BLaER1 treated with 17β-estradiol and CSF1 and Interleukin-3, amounts not matched to agents 10 nM and 100 nM (cell line): Measurements from ENCODE around the gene USP6.

ENCODE experiments used
- H3K27ac ChIP-seq, 11 experiments: shearing (Covaris generic); formaldehyde crosslinking; 2 replicates each; pipeline ENCODE4 v1.8.1; 2022
- H3K27me3 ChIP-seq, 11 experiments: shearing (Covaris generic); formaldehyde crosslinking; 2 replicates each; pipeline ENCODE4 v1.8.1; 2022
- H3K36me3 ChIP-seq, 11 experiments: shearing (Covaris generic); formaldehyde crosslinking; 2 replicates each; pipeline ENCODE4 v1.8.1; 2022
- H3K4me1 ChIP-seq, 10 experiments: shearing (Covaris generic); formaldehyde crosslinking; 2 replicates each; pipeline ENCODE4 v1.8.1; 2022
- H3K4me2 ChIP-seq, 11 experiments: shearing (Covaris generic); formaldehyde crosslinking; 2 replicates each; pipeline ENCODE4 v1.8.1; 2022
- H3K4me3 ChIP-seq, 10 experiments: shearing (Covaris generic); formaldehyde crosslinking; 2 replicates each; pipeline ENCODE4 v1.8.1; 2022
- H3K9ac ChIP-seq, 11 experiments: shearing (Covaris generic); formaldehyde crosslinking; 2 replicates each; pipeline ENCODE4 v1.8.1; 2022
- H3K9me3 ChIP-seq, 11 experiments: shearing (Covaris generic); formaldehyde crosslinking; replicated peaks in 1 of 11; 2 replicates each; pipeline ENCODE4 v1.8.1; 2022
- H4K20me1 ChIP-seq, 11 experiments: shearing (Covaris generic); formaldehyde crosslinking; 2 replicates each; pipeline ENCODE4 v1.8.1; 2022
- Cebpa-rat ChIP-seq, 11 experiments: shearing (Covaris generic); IDR thresholded peaks; 2 replicates each; pipeline ENCODE4 v1.8.1; 2022

The USP6 gene

GRCh38 chr17:5181509-5182305 lies 65.9 kb downstream of the USP6 start:
- Histone ChIP-seq H3K4me1 (no peaks in the 10 kb centered on the region), H3K4me2 (no peak overlapping the region), H4K20me1 (no peaks in the 10 kb centered on the region), H3K9ac (no peak overlapping the region), H3K36me3 (peaks cover 55 to 96% (median 78%) of the 10 kb centered on the region in 11 experiments), H3K27me3 (no peaks in the 10 kb centered on the region), H3K9me3 (peaks cover 98 to 100% (median 100%) of the 10 kb centered on the region in 11 experiments), H3K4me3 (peak overlapping the region in 6 of 10 experiments; percentile 1 to 50 (median 24); a peak in 8 of 20 replicates), H3K27ac (no peak overlapping the region)
- TF ChIP-seq Cebpa-rat (IDR thresholded peaks at IDR 0.05): no peak

DNA sequence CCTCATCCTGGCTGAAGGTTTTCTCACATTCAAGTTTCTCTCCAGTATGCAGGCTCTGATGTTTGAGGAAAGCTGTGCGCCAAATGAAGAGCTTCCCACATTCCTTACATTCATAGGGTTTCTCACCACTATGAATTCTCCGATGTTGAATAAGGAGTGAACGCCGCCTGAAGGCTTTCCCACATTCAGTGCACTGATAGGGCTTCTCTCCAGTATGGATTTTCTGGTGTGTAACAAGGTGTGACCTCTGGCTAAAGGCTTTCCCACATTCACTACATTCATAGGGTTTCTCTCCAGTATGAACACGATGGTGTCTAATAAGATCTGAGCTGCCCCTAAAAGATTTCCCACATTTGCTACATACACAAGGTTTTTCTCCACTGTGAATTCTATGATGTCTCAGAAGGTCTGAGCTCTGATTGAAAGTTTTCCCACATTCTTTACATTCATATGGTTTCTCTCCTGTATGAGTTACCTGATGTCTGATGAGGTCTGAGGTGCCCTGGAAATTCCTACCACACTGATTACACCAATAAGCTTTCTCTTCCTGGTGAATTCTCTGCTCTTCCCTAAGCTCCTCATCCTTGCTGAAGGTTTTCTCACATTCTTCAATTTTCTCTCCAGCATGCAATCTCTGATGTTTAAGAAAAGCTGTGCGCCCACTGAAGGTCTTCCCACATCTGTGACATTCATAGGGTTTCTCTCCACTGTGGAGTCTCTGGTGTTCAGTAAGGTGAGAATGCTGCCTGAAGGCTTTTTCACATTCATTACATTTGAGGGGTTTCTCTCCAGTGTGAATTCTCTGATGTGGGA lies 67.0 kb downstream of the USP6 start:
- peak overlapping the region in 8 of 10 experiments; percentile 1 to 43 (median 17); a peak in 8 of 20 replicates for H3K4me3 ChIP-seq
- no peak overlapping the region for H3K4me2 ChIP-seq

DNA sequence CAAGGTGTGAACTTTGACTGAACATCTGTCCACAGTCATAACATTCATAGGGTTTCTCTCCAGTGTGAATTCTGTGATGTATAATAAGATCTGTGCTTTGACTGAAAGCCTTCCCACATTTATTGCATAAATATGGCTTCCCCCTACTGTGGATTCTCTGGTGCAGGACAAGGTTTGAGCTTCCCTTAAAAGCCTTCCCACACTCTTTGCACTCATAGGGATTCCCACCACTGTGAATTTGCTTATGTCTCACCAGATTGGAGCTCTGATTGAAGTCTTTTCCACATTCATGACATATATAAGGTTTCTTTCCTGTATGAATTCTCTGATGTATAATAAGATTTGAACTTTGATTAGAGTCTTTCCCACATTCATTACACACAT lies 67.6 kb downstream of the USP6 start:
- Histone ChIP-seq H3K4me2 (no peak overlapping the region), H3K27ac (no peak overlapping the region), H3K4me3 (peak overlapping the region in 7 of 10 experiments; percentile 5 to 43 (median 15); a peak in 9 of 20 replicates), H3K27me3 (no peaks in the 10 kb centered on the region), H4K20me1 (no peaks in the 10 kb centered on the region), H3K9me3 (peaks cover 99 to 100% (median 100%) of the 10 kb centered on the region in 11 experiments), H3K4me1 (no peaks in the 10 kb centered on the region), H3K9ac (no peak overlapping the region), H3K36me3 (peaks cover 63 to 99% (median 83%) of the 10 kb centered on the region in 11 experiments)
- no peak for TF ChIP-seq Cebpa-rat (IDR thresholded peaks at IDR 0.05)

More for the DNA sequence above, 67.0 kb downstream of the USP6 start:
- Histone ChIP-seq H3K9me3 (peaks cover 98 to 100% (median 100%) of the 10 kb centered on the region in 11 experiments), H3K9ac (no peak overlapping the region), H3K4me1 (no peaks in the 10 kb centered on the region), H3K27ac (no peak overlapping the region), H4K20me1 (no peaks in the 10 kb centered on the region), H3K36me3 (peaks cover 58 to 96% (median 78%) of the 10 kb centered on the region in 11 experiments), H3K27me3 (no peaks in the 10 kb centered on the region)
- TF ChIP-seq Cebpa-rat (IDR thresholded peaks at IDR 0.05): no peak

DNA sequence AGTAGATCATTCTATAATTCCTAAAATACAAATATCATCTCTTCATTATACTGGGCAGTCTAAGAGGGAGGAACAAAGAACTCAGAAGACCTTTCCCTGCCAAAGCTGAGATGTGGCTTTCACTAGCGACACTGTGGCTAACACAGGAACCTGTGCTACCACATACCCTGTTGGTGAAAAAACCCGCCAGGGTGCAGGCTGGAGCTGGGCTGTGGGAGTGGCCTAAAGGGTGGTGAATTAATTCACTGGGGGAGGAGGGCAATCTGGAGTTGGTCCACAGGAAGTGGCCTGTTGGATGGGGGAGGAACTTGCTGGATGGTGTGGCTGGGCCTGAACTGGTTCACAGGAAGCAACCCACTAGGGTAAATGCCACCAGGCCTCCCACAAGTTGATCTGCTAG lies 68.5 kb downstream of the USP6 start:
- peaks cover 62 to 100% (median 86%) of the 10 kb centered on the region in 11 experiments for H3K36me3 ChIP-seq
- peak overlapping the region in 7 of 10 experiments; percentile 5 to 36 (median 26); a peak in 6 of 20 replicates for H3K4me3 ChIP-seq
- H4K20me1 ChIP-seq: no peaks in the 10 kb centered on the region
- no peak overlapping the region for H3K9ac ChIP-seq
- H3K9me3 ChIP-seq: peaks cover 100% of the 10 kb centered on the region in 11 experiments
- no peak overlapping the region for H3K4me2 ChIP-seq
- no peaks in the 10 kb centered on the region for H3K27me3 ChIP-seq
- H3K4me1 ChIP-seq: no peaks in the 10 kb centered on the region
- H3K27ac ChIP-seq: no peak overlapping the region
- no peak for TF ChIP-seq Cebpa-rat (IDR thresholded peaks at IDR 0.05)

DNA sequence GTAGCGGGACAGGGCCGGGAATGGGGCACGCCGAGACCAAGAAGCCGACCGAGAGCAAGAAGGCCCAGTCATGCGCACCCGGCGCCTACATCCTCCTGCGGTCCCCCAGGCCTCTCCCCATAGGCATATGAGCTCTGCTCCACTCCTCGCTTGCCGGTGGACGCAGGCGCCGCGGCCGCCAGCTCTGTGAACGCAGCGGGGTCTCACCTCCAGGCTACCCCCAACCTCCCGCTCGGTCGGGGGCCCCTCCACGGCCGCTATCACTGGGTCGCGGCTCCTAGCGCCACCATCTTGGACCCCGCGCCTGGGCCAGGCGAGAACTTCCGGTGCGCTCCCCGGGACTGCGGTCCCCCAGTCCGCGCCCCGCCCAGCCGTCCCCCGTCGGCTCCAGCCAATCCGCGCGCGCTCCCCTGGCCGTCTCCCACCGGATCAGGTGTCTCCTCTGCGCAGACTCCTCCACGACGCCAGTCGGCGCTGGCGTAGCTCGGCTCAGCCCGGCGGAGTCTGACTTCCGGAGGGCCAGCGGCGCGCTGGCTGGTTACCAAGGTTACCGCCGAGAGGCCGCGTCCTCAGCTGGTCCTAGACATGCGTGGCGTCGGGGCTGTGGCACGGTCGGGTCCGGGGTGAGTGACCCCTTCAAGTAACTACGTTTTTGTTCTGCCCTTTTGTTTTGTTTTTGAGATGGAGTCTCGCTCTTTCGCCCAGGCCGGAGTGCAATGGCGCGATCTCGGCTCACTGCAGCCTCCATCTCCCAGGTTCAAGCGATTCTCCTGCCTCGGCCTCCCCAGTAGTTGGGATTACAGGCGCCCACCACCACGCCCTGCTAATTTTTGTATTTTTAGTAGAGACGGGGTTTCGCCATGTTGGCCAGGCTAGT lies 75.9 kb downstream of the USP6 start, which contains the start of gene ZNF594:
Gene ZNF594, minus strand, starts transcription at position 328 of the 877 bp plus-strand sequence. CDS start 7,612 bp downstream, outside the sequence.
- Histone ChIP-seq H4K20me1 (no peaks in the 10 kb centered on the region), H3K27ac (peak within 1 kb of the TSS; percentile 81 to 93 (median 87)), H3K4me2 (peak within 1 kb of the TSS; percentile 71 to 90 (median 81)), H3K27me3 (peaks cover 0 to 13% (median 10%) of the 10 kb centered on the region in 11 experiments; a peak in 10 of 22 replicates), H3K4me1 (peaks cover 0 to 18% (median 9%) of the 10 kb centered on the region in 10 experiments; a peak in 15 of 20 replicates), H3K4me3 (peak within 1 kb of the TSS; percentile 69 to 85 (median 73)), H3K9me3 (peaks cover 52 to 59% (median 56%) of the 10 kb centered on the region in 11 experiments), H3K36me3 (peaks cover 26 to 39% (median 35%) of the 10 kb centered on the region in 11 experiments), H3K9ac (peak within 1 kb of the TSS; percentile 81 to 89 (median 85))
- TF ChIP-seq Cebpa-rat (IDR thresholded peaks at IDR 0.05): no peak

GRCh38 chr17:5194346-5194745 lies 78.5 kb downstream of the USP6 start:
- no peak for TF ChIP-seq Cebpa-rat (IDR thresholded peaks at IDR 0.05)
- no peak overlapping the region for H3K9ac ChIP-seq
- H3K4me1 ChIP-seq: peaks cover 10 to 27% (median 18%) of the 10 kb centered on the region in 10 experiments
- H3K36me3 ChIP-seq: peaks cover 7 to 17% (median 12%) of the 10 kb centered on the region in 11 experiments
- H3K9me3 ChIP-seq: peaks cover 27 to 33% (median 31%) of the 10 kb centered on the region in 11 experiments
- H3K4me2 ChIP-seq: no peak overlapping the region
- no peak overlapping the region for H3K4me3 ChIP-seq
- peaks cover 0 to 13% (median 10%) of the 10 kb centered on the region in 11 experiments; a peak in 10 of 22 replicates for H3K27me3 ChIP-seq
- H4K20me1 ChIP-seq: no peaks in the 10 kb centered on the region
- no peak overlapping the region for H3K27ac ChIP-seq

- H3K36me3 ChIP-seq: no peaks in the 10 kb centered on the region
- no peak overlapping the region for H3K9ac ChIP-seq
- no peak overlapping the region for H3K4me3 ChIP-seq
- H3K9me3 ChIP-seq: peaks cover 0 to 4% (median 0%) of the 10 kb centered on the region in 11 experiments; a peak in 2 of 22 replicates
- TF ChIP-seq Cebpa-rat (IDR thresholded peaks at IDR 0.05): no peak
- H3K4me2 ChIP-seq: peak overlapping the region; percentile 14 to 65 (median 50); a peak in 21 of 22 replicates
- H3K27ac ChIP-seq: peak overlapping the region in 1 of 11 experiments; percentile 13; a peak in 2 of 22 replicates
- H4K20me1 ChIP-seq: no peaks in the 10 kb centered on the region
- H3K27me3 ChIP-seq: no peaks in the 10 kb centered on the region
- peaks cover 9 to 10% (median 10%) of the 10 kb centered on the region in 10 experiments; a peak in 19 of 20 replicates for H3K4me1 ChIP-seq
Observed at GRCh38 chr17:5198472-5198871, 82.6 kb downstream of the USP6 start.

- H3K27me3 ChIP-seq: no peaks in the 10 kb centered on the region
- H3K9ac ChIP-seq: no peak overlapping the region
- H3K4me2 ChIP-seq: no peak overlapping the region
- TF ChIP-seq Cebpa-rat (IDR thresholded peaks at IDR 0.05): no peak
- no peak overlapping the region for H3K27ac ChIP-seq
- H4K20me1 ChIP-seq: no peaks in the 10 kb centered on the region
- peaks cover 0 to 13% (median 3%) of the 10 kb centered on the region in 11 experiments; a peak in 7 of 22 replicates for H3K9me3 ChIP-seq
- H3K36me3 ChIP-seq: no peaks in the 10 kb centered on the region
- peaks cover 9 to 10% (median 10%) of the 10 kb centered on the region in 10 experiments; a peak in 19 of 20 replicates for H3K4me1 ChIP-seq
- no peak overlapping the region for H3K4me3 ChIP-seq
Observed at GRCh38 chr17:5200360-5200759, 84.5 kb downstream of the USP6 start.
